AG04449 (cell line): ENCODE results near the gene WTIP.

Experiments used
- CTCF ChIA-PET: fragments of 350-600 bp; formaldehyde crosslinking; extraction: SDS; loops from one replicate; lab custom pipeline; 2021; ENCODE audit warnings: antibody characterized with exemption; lab: Yijun Ruan, JAX
- POLR2A ChIA-PET: fragments of 400-600, 350-600 bp; formaldehyde crosslinking; extraction: SDS; loops from one replicate; lab custom pipeline; 2020; ENCODE audit warnings: antibody characterized with exemption, inconsistent platforms; lab: Yijun Ruan, JAX
- DNase-seq: peaks from one replicate; pipeline ENCODE4 v3.0.0-alpha.2; 2010; ENCODE audit warnings: low read depth, low spot score
- H3K4me3 ChIP-seq: 2 replicates; pipeline ENCODE4 v1.5.1; 2011; ENCODE audit warnings: low read depth, mild to moderate bottlenecking, control low read depth, low read length
- CTCF ChIP-seq: IDR thresholded peaks from one replicate; pipeline ENCODE4 v1.5.1; 2011; ENCODE audit warnings: mild to moderate bottlenecking, moderate library complexity, low read length, control low read depth, inconsistent platforms; ENCODE audit not compliant: insufficient read depth; ENCODE audit errors: missing control alignments

WTIP gene

GRCh38 chr19:34479396-34479795 lies 2.2 kb upstream of the WTIP start:
- ChIA-PET CTCF (interaction anchor here (1.5 kb wide), 1 partner anchor 22 kb away, joined by 6 read pairs; no protein-coding TSS in a partner anchor), POLR2A (no interaction called here)
- H3K4me3 ChIP-seq, result no peak overlapping the region
- no peak for TF ChIP-seq CTCF
- no peak for DNase-seq

DNA sequence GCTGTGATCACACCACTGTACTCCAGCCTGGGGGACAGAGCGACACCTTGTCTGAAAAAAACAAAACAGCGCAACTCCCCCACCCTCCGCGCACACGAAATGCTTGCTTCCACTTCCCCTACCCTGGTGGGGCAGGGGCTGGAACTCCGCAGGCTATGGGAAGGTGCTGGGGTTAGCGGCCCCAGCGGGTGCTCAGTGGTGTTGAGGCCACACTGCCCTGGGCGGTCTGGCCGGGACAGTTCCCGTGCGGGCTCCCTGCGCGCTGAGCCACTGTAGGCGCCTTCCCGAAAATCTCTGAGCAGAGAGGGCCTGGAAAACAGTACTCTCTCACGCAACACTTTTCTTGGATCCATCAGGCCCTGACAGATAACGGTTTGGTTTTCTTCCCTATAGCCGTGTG lies 1.1 kb upstream of the WTIP start:
- no peak overlapping the region for H3K4me3 ChIP-seq
- POLR2A ChIA-PET, result no interaction called here
- CTCF ChIA-PET, result no interaction called here
- no peak for TF ChIP-seq CTCF
- DNase-seq, result no peak

GRCh38 chr19:34481861-34482379 lies 362 bp downstream of the WTIP start:
- ChIA-PET POLR2A (interaction anchor here (1.5 kb wide), 2 partner anchors 11 to 20 kb away, joined by 5 to 8 read pairs; no protein-coding TSS in a partner anchor), CTCF (interaction anchor here (0.8 to 1.5 kb wide), 3 partner anchors 9 to 19 kb away, joined by 3 to 4 read pairs (median 4); no protein-coding TSS in a partner anchor)
- no peak for DNase-seq
- peak overlapping the region; percentile 78 for H3K4me3 ChIP-seq
- no peak for TF ChIP-seq CTCF

GRCh38 chr19:34482380-34483250 lies 1.1 kb downstream of the WTIP start:
- H3K4me3 ChIP-seq, result peak overlapping the region; percentile 78
- ChIA-PET CTCF (interaction anchor here (1.5 kb wide), 2 partner anchors 8 to 18 kb away, joined by 3 to 4 read pairs; no protein-coding TSS in a partner anchor), POLR2A (interaction anchor here (1.5 kb wide), 2 partner anchors 11 to 21 kb away, joined by 5 to 8 read pairs; no protein-coding TSS in a partner anchor)
- no peak for DNase-seq
- TF ChIP-seq CTCF, result no peak

GRCh38 chr19:34484328-34484727 lies 2.8 kb downstream of the WTIP start:
- POLR2A ChIA-PET, result no interaction called here
- DNase-seq, result no peak
- no peak for TF ChIP-seq CTCF
- no peak overlapping the region for H3K4me3 ChIP-seq
- CTCF ChIA-PET, result interaction anchor here (0.6 to 1.9 kb wide), 3 partner anchors 10 to 22 kb away, joined by 3 to 11 read pairs (median 4); no protein-coding TSS in a partner anchor

GRCh38 chr19:34485831-34486230 lies 4.3 kb downstream of the WTIP start:
- ChIA-PET POLR2A (no interaction called here), CTCF (interaction anchor here (1.0 to 1.9 kb wide), 3 partner anchors 15 to 20 kb away, joined by 4 to 11 read pairs (median 4); no protein-coding TSS in a partner anchor)
- no peak overlapping the region for H3K4me3 ChIP-seq
- DNase-seq, result no peak
- no peak for TF ChIP-seq CTCF
